Epithelial cell of esophagus (primary cell): Measurements from ENCODE around the gene LPP.
A peak's percentile ranks its signal among the peaks of the same experiment; 100 is the strongest.

Experiments
- DNase-seq: peaks from one replicate; pipeline ENCODE4 v3.0.0; 2010; ENCODE audit warnings: low read depth
- H3K4me3 ChIP-seq: 2 replicates; pipeline ENCODE4 v1.5.1; 2011; ENCODE audit warnings: mild to moderate bottlenecking, low read length, control low read depth
- CTCF ChIP-seq: IDR thresholded peaks from 2 replicates; pipeline ENCODE4 v1.5.1; 2011; ENCODE audit warnings: low read depth, mild to moderate bottlenecking, low read length, control low read depth, inconsistent platforms; ENCODE audit not compliant: insufficient read depth; ENCODE audit errors: missing control alignments

Gene LPP

GRCh38 chr3:188267790-188268335, 113.9 kb downstream of the LPP start:
- no peak for DNase-seq
- H3K4me3 ChIP-seq = no peak overlapping the region
- no peak for TF ChIP-seq CTCF

- no peak overlapping the region for H3K4me3 ChIP-seq
- TF ChIP-seq CTCF = no peak
- DNase-seq = no peak
Measured at GRCh38 chr3:188268336-188268735, 114.4 kb downstream of the LPP start.

GRCh38 chr3:188269040-188269439, 115.1 kb downstream of the LPP start:
- DNase-seq = no peak
- TF ChIP-seq CTCF = no peak

GRCh38 chr3:188270423-188270972, 116.5 kb downstream of the LPP start:
- H3K4me3 ChIP-seq = no peak overlapping the region
- DNase-seq = peak; percentile 73

More at GRCh38 chr3:188269040-188269439, 115.1 kb downstream of the LPP start:
- H3K4me3 ChIP-seq = no peak overlapping the region

GRCh38 chr3:188271226-188271914, 117.4 kb downstream of the LPP start:
- no peak overlapping the region for H3K4me3 ChIP-seq
- no peak for TF ChIP-seq CTCF

More at GRCh38 chr3:188270423-188270972, 116.5 kb downstream of the LPP start:
- TF ChIP-seq CTCF = no peak

GRCh38 chr3:188272481-188273372, 118.8 kb downstream of the LPP start:
- DNase-seq = peak; percentile 68
- no peak for TF ChIP-seq CTCF
- no peak overlapping the region for H3K4me3 ChIP-seq

More at GRCh38 chr3:188271226-188271914, 117.4 kb downstream of the LPP start:
- DNase-seq = no peak
